ENCODE data around the gene NPTN.

DNA sequence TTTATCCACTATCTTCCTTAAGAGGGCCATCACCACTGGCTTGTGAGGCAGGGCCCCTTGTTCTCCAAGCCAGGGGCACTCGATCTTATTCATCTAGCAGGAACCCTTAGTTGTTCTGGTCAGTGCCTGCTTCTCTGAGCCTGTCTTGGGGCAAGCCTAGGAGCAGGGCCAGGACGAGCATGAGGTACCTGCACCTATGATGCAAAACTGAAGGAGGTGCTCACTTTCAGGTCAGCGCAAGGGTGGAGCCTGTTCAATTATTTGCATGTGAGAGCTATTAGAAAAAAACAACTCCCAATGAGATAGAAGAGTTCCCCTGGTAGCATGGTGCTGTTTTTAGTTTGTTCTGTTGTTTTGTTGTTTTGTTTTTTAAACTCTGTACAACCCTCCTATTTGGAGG is 46.0 kb upstream of the NPTN start:
- TF ChIP-seq, protein P1, sequence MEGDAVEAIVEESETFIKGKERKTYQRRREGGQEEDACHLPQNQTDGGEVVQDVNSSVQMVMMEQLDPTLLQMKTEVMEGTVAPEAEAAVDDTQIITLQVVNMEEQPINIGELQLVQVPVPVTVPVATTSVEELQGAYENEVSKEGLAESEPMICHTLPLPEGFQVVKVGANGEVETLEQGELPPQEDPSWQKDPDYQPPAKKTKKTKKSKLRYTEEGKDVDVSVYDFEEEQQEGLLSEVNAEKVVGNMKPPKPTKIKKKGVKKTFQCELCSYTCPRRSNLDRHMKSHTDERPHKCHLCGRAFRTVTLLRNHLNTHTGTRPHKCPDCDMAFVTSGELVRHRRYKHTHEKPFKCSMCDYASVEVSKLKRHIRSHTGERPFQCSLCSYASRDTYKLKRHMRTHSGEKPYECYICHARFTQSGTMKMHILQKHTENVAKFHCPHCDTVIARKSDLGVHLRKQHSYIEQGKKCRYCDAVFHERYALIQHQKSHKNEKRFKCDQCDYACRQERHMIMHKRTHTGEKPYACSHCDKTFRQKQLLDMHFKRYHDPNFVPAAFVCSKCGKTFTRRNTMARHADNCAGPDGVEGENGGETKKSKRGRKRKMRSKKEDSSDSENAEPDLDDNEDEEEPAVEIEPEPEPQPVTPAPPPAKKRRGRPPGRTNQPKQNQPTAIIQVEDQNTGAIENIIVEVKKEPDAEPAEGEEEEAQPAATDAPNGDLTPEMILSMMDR (IDR thresholded peaks at IDR 0.05; ENCODE audit: low read length), result no peak
- TF ChIP-seq EZH2 (IDR thresholded peaks at IDR 0.05; ENCODE audit: borderline replicate concordance, low read length), result no peak

Data from OCI-LY1 (cell line).